ENCODE measurements around the gene KCNMA1.
"Not testable (repeated sequence)": the region's sequence is repeated elsewhere in the genome, so short reads cannot be mapped to it uniquely, and the experiment has no call there.

The KCNMA1 gene

GRCh38 chr10:77420947-77421523, 216.6 kb downstream of the KCNMA1 start:
- Histone ChIP-seq H2AFZ (ENCODE audit: low read depth, low read length) (no peak overlapping the region), H3K27me3 (ENCODE audit: insufficient read depth, low read length) (peaks cover 2% of the 10 kb centered on the region), H3K4me1 (ENCODE audit: insufficient read depth, low read length) (no peaks in the 10 kb centered on the region), H3K36me3 (ENCODE audit: insufficient read depth, low read length) (no peaks in the 10 kb centered on the region), H3K9me3 (ENCODE audit: low read length) (no peaks in the 10 kb centered on the region), H3K4me3 (ENCODE audit: low read length) (no peak overlapping the region)

- H3K4me1 ChIP-seq (ENCODE audit: insufficient read depth, low read length) = no peaks in the 10 kb centered on the region
- peaks cover 2% of the 10 kb centered on the region for H3K27me3 ChIP-seq (ENCODE audit: insufficient read depth, low read length)
- no peaks in the 10 kb centered on the region for H3K9me3 ChIP-seq (ENCODE audit: low read length)
- H2AFZ ChIP-seq (ENCODE audit: low read depth, low read length) = no peak overlapping the region
- no peaks in the 10 kb centered on the region for H3K36me3 ChIP-seq (ENCODE audit: insufficient read depth, low read length)
- no peak overlapping the region for H3K4me3 ChIP-seq (ENCODE audit: low read length)
These were observed 217.6 kb downstream of the KCNMA1 start for GRCh38 chr10:77419979-77420378.

- Histone ChIP-seq H3K27me3 (ENCODE audit: insufficient read depth, low read length) (peaks cover 2% of the 10 kb centered on the region), H3K9me3 (ENCODE audit: low read length) (no peaks in the 10 kb centered on the region), H3K4me3 (ENCODE audit: low read length) (no peak overlapping the region), H3K36me3 (ENCODE audit: insufficient read depth, low read length) (no peaks in the 10 kb centered on the region), H2AFZ (ENCODE audit: low read depth, low read length) (no peak overlapping the region), H3K4me1 (ENCODE audit: insufficient read depth, low read length) (no peaks in the 10 kb centered on the region)
These were observed 218.6 kb downstream of the KCNMA1 start for GRCh38 chr10:77419056-77419455.

- Histone ChIP-seq H3K4me3 (ENCODE audit: low read length) (no peak overlapping the region), H2AFZ (ENCODE audit: low read depth, low read length) (no peak overlapping the region), H3K27me3 (ENCODE audit: insufficient read depth, low read length) (peaks cover 2% of the 10 kb centered on the region), H3K36me3 (ENCODE audit: insufficient read depth, low read length) (no peaks in the 10 kb centered on the region), H3K4me1 (ENCODE audit: insufficient read depth, low read length) (no peaks in the 10 kb centered on the region), H3K9me3 (ENCODE audit: low read length) (no peaks in the 10 kb centered on the region)
These were observed 219.6 kb downstream of the KCNMA1 start for GRCh38 chr10:77417806-77418640.

- H2AFZ ChIP-seq (ENCODE audit: low read depth, low read length) = no peak overlapping the region
- no peaks in the 10 kb centered on the region for H3K4me1 ChIP-seq (ENCODE audit: insufficient read depth, low read length)
These were observed 220.2 kb downstream of the KCNMA1 start for GRCh38 chr10:77417359-77417758.

GRCh38 chr10:77416311-77417135, 221.1 kb downstream of the KCNMA1 start:
- H3K9me3 ChIP-seq (ENCODE audit: low read length) = no peaks in the 10 kb centered on the region
- no peak overlapping the region for H3K4me3 ChIP-seq (ENCODE audit: low read length)
- H3K27me3 ChIP-seq (ENCODE audit: insufficient read depth, low read length) = peaks cover 2% of the 10 kb centered on the region
- H2AFZ ChIP-seq (ENCODE audit: low read depth, low read length) = no peak overlapping the region
- H3K4me1 ChIP-seq (ENCODE audit: insufficient read depth, low read length) = no peaks in the 10 kb centered on the region
- H3K36me3 ChIP-seq (ENCODE audit: insufficient read depth, low read length) = no peaks in the 10 kb centered on the region

More at GRCh38 chr10:77417359-77417758, 220.2 kb downstream of the KCNMA1 start:
- H3K9me3 ChIP-seq (ENCODE audit: low read length) = no peaks in the 10 kb centered on the region
- H3K4me3 ChIP-seq (ENCODE audit: low read length) = no peak overlapping the region
- H3K36me3 ChIP-seq (ENCODE audit: insufficient read depth, low read length) = no peaks in the 10 kb centered on the region
- peaks cover 2% of the 10 kb centered on the region for H3K27me3 ChIP-seq (ENCODE audit: insufficient read depth, low read length)

GRCh38 chr10:77415313-77415960, 222.2 kb downstream of the KCNMA1 start:
- Histone ChIP-seq H3K4me3 (ENCODE audit: low read length) (no peak overlapping the region), H3K9me3 (ENCODE audit: low read length) (no peaks in the 10 kb centered on the region), H3K4me1 (ENCODE audit: insufficient read depth, low read length) (no peaks in the 10 kb centered on the region), H3K27me3 (ENCODE audit: insufficient read depth, low read length) (peaks cover 2% of the 10 kb centered on the region), H2AFZ (ENCODE audit: low read depth, low read length) (no peak overlapping the region), H3K36me3 (ENCODE audit: insufficient read depth, low read length) (no peaks in the 10 kb centered on the region)

GRCh38 chr10:77413231-77413630, 224.4 kb downstream of the KCNMA1 start:
- Histone ChIP-seq H3K4me1 (ENCODE audit: insufficient read depth, low read length) (no peaks in the 10 kb centered on the region), H3K27me3 (ENCODE audit: insufficient read depth, low read length) (peaks cover 7% of the 10 kb centered on the region), H3K36me3 (ENCODE audit: insufficient read depth, low read length) (no peaks in the 10 kb centered on the region), H3K4me3 (ENCODE audit: low read length) (no peak overlapping the region), H3K9me3 (ENCODE audit: low read length) (no peaks in the 10 kb centered on the region), H2AFZ (ENCODE audit: low read depth, low read length) (no peak overlapping the region)

GRCh38 chr10:77412573-77413133, 225.0 kb downstream of the KCNMA1 start:
- H3K9me3 ChIP-seq (ENCODE audit: low read length); H3K27me3 ChIP-seq (ENCODE audit: insufficient read depth, low read length); H3K4me1 ChIP-seq (ENCODE audit: insufficient read depth, low read length): not testable (repeated sequence)

GRCh38 chr10:77411805-77412204, 225.8 kb downstream of the KCNMA1 start:
- Histone ChIP-seq H2AFZ (ENCODE audit: low read depth, low read length) (no peak overlapping the region), H3K36me3 (ENCODE audit: insufficient read depth, low read length) (no peaks in the 10 kb centered on the region), H3K4me3 (ENCODE audit: low read length) (no peak overlapping the region), H3K9me3 (ENCODE audit: low read length) (no peaks in the 10 kb centered on the region), H3K4me1 (ENCODE audit: insufficient read depth, low read length) (no peaks in the 10 kb centered on the region), H3K27me3 (ENCODE audit: insufficient read depth, low read length) (peaks cover 7% of the 10 kb centered on the region)

More at GRCh38 chr10:77412573-77413133, 225.0 kb downstream of the KCNMA1 start:
- not testable (repeated sequence) for H3K36me3 ChIP-seq (ENCODE audit: insufficient read depth, low read length); H3K4me3 ChIP-seq (ENCODE audit: low read length); H2AFZ ChIP-seq (ENCODE audit: low read depth, low read length)

- no peaks in the 10 kb centered on the region for H3K36me3 ChIP-seq (ENCODE audit: insufficient read depth, low read length)
- H2AFZ ChIP-seq (ENCODE audit: low read depth, low read length) = no peak overlapping the region
- peaks cover 7% of the 10 kb centered on the region for H3K27me3 ChIP-seq (ENCODE audit: insufficient read depth, low read length)
- peaks cover 3% of the 10 kb centered on the region for H3K4me1 ChIP-seq (ENCODE audit: insufficient read depth, low read length)
- H3K4me3 ChIP-seq (ENCODE audit: low read length) = no peak overlapping the region
- no peaks in the 10 kb centered on the region for H3K9me3 ChIP-seq (ENCODE audit: low read length)
These were observed 227.1 kb downstream of the KCNMA1 start for GRCh38 chr10:77410523-77410922.

GRCh38 chr10:77409697-77410471, 227.7 kb downstream of the KCNMA1 start:
- H3K36me3 ChIP-seq (ENCODE audit: insufficient read depth, low read length) = no peaks in the 10 kb centered on the region
- peaks cover 7% of the 10 kb centered on the region for H3K27me3 ChIP-seq (ENCODE audit: insufficient read depth, low read length)
- no peak overlapping the region for H2AFZ ChIP-seq (ENCODE audit: low read depth, low read length)
- H3K4me1 ChIP-seq (ENCODE audit: insufficient read depth, low read length) = peaks cover 3% of the 10 kb centered on the region
- no peaks in the 10 kb centered on the region for H3K9me3 ChIP-seq (ENCODE audit: low read length)
- no peak overlapping the region for H3K4me3 ChIP-seq (ENCODE audit: low read length)
